Osteoblast (primary cell): Measurements from ENCODE around the gene PLPPR1. TPM values are rescaled to one million over a fixed set of nuclear protein-coding genes. Genes with fewer than 3 reads are reported as not detected.

Source experiments
- DNase-seq: peaks from one replicate; pipeline ENCODE4 v3.0.0; 2011; ENCODE audit warnings: low spot score, mixed read lengths; ENCODE audit not compliant: insufficient read length; ENCODE audit errors: missing footprints
- H2AFZ ChIP-seq: 2 replicates; pipeline ENCODE4 v1.6.0; 2011; ENCODE audit warnings: mild to moderate bottlenecking, low read length
- H3K27ac ChIP-seq: 2 replicates; pipeline ENCODE4 v1.5.1; 2011; ENCODE audit warnings: mild to moderate bottlenecking, low read depth, low read length, moderate library complexity
- H3K27me3 ChIP-seq: 2 replicates; pipeline ENCODE4 v1.6.0; 2012; ENCODE audit warnings: mild to moderate bottlenecking, control low read depth, inconsistent platforms, low read length, moderate library complexity; ENCODE audit not compliant: insufficient read depth
- H3K36me3 ChIP-seq: 2 replicates; pipeline ENCODE4 v1.5.1; 2011; ENCODE audit warnings: mild to moderate bottlenecking, low read length, control low read depth, moderate library complexity; ENCODE audit not compliant: insufficient read depth
- H3K4me1 ChIP-seq: 2 replicates; pipeline ENCODE4 v1.5.1; 2011; ENCODE audit warnings: mild to moderate bottlenecking, low read length, control low read depth, moderate library complexity; ENCODE audit not compliant: insufficient read depth
- H3K4me2 ChIP-seq: 2 replicates; pipeline ENCODE4 v1.6.0; 2011; ENCODE audit warnings: mild to moderate bottlenecking, low read length; ENCODE audit not compliant: insufficient read depth
- H3K4me3 ChIP-seq: fragments of 200-600 bp; sonication (generic); 3 replicates; pipeline ENCODE4 v1.5.1; 2012; ENCODE audit warnings: mild to moderate bottlenecking, low read length, inconsistent platforms; ENCODE audit not compliant: insufficient read depth
- H3K79me2 ChIP-seq: 2 replicates; pipeline ENCODE4 v1.6.0; 2012; ENCODE audit warnings: mild to moderate bottlenecking, low read length, control low read depth, inconsistent platforms; ENCODE audit not compliant: insufficient read depth
- H3K9me3 ChIP-seq: 2 replicates; pipeline ENCODE4 v1.5.1; 2011; ENCODE audit warnings: low read depth, low read length, control low read depth
- H4K20me1 ChIP-seq: 2 replicates; pipeline ENCODE4 v1.6.0; 2012; ENCODE audit warnings: mild to moderate bottlenecking, low read length, control low read depth; ENCODE audit not compliant: insufficient read depth
- CTCF ChIP-seq: IDR thresholded peaks from 2 replicates; pipeline ENCODE4 v1.5.1; 2011; ENCODE audit warnings: mild to moderate bottlenecking, low read depth, low read length, moderate library complexity; ENCODE audit errors: extremely low read depth
- total RNA-seq: library from RNA; depleted of rRNA; stranded (reverse); fragments of >200 nt; gene quantifications from 2 replicates; pipeline ENCODE4 v1.2.3, GENCODE V29; 2012

The PLPPR1 gene
- total RNA-seq, 1 donor: not detected

GRCh38 chr9:101132801-101133200 is 104.3 kb downstream of the PLPPR1 start:
- Histone ChIP-seq H3K36me3 (no peaks in the 10 kb centered on the region), H3K79me2 (no peaks in the 10 kb centered on the region), H3K4me1 (no peaks in the 10 kb centered on the region), H3K9me3 (no peaks in the 10 kb centered on the region), H2AFZ (no peak overlapping the region), H3K4me2 (no peak overlapping the region), H4K20me1 (no peaks in the 10 kb centered on the region), H3K27ac (no peak overlapping the region), H3K27me3 (no peaks in the 10 kb centered on the region), H3K4me3 (no peak overlapping the region)
- TF ChIP-seq CTCF: no peak
- DNase-seq: no peak

DNA sequence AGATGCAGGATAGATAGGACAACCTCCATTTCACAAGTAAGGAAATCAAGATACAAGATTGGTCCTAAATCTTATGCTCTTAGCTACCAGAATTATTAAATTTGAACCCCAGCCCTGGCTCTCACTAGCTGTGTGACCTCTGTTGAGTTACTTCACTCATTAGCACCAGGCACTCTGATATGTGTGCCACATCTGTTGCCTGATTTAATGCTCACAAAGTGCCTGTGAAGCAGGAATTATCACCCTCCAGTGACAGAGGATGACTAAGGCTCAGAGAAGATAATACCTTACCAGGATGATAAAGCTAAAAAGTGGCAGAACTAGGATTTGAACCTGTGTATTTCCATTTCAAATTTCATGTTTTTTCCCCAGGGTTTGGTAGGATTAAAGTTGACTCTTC is 110.0 kb downstream of the PLPPR1 start:
- H2AFZ ChIP-seq: no peak overlapping the region
- no peak for DNase-seq
- no peaks in the 10 kb centered on the region for H3K36me3 ChIP-seq
- TF ChIP-seq CTCF: no peak
- H3K9me3 ChIP-seq: peaks cover 2% of the 10 kb centered on the region
- H3K4me2 ChIP-seq: no peak overlapping the region
- no peaks in the 10 kb centered on the region for H3K4me1 ChIP-seq
- H3K4me3 ChIP-seq: no peak overlapping the region
- no peaks in the 10 kb centered on the region for H3K27me3 ChIP-seq
- no peaks in the 10 kb centered on the region for H3K79me2 ChIP-seq
- no peak overlapping the region for H3K27ac ChIP-seq
- no peaks in the 10 kb centered on the region for H4K20me1 ChIP-seq

- Histone ChIP-seq H3K4me2 (no peak overlapping the region), H4K20me1 (no peaks in the 10 kb centered on the region), H3K27ac (no peak overlapping the region), H3K79me2 (no peaks in the 10 kb centered on the region), H3K4me1 (no peaks in the 10 kb centered on the region), H3K36me3 (no peaks in the 10 kb centered on the region), H2AFZ (no peak overlapping the region), H3K4me3 (no peak overlapping the region), H3K9me3 (peaks cover 2% of the 10 kb centered on the region), H3K27me3 (no peaks in the 10 kb centered on the region)
- no peak for DNase-seq
- no peak for TF ChIP-seq CTCF
Observed at GRCh38 chr9:101139082-101139481, 110.6 kb downstream of the PLPPR1 start.

DNA sequence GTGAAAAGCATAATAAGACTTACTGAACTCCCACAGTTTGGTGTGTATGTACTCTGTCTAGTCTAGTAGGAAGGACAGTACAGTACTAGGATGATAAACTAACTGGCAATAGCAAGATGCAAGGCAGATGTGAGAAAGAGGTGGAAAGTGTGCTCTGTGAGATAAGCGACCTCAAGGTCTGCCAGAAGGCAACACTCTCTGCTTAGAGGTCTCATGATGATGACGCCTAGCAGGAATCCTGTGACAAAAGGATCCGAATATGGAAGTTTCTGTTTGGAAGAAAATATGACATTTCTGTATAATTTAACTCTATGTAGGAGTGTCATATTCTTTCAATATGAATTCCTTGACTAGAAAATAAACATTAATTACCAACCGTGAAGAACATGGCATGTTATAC is 112.2 kb downstream of the PLPPR1 start:
- Histone ChIP-seq H3K27ac (no peak overlapping the region), H3K4me2 (no peak overlapping the region), H3K27me3 (no peaks in the 10 kb centered on the region), H3K4me3 (no peak overlapping the region), H4K20me1 (no peaks in the 10 kb centered on the region), H2AFZ (no peak overlapping the region), H3K9me3 (peaks cover 2% of the 10 kb centered on the region), H3K4me1 (no peaks in the 10 kb centered on the region), H3K36me3 (no peaks in the 10 kb centered on the region), H3K79me2 (no peaks in the 10 kb centered on the region)
- DNase-seq: no peak
- TF ChIP-seq CTCF: no peak
